Liver (tissue), 3 donors: ENCODE measurements around the gene NMNAT2.

Experiments
- ATF3 ChIP-seq: IDR thresholded peaks from 2 replicates; pipeline ENCODE4 v1.6.1; 2016; ENCODE audit warnings: antibody characterized with exemption
- CTCF ChIP-seq: fragments of 150-350 bp; IDR thresholded peaks from 2 replicates; pipeline ENCODE4 v1.5.1; 2017; ENCODE audit warnings: improper control_type of control experiment, low read depth, low read length; ENCODE audit not compliant: missing input control
- EGR1 ChIP-seq, 2 donors: IDR thresholded peaks; 2 replicates each; pipeline ENCODE4 v1.6.1; 2016 to 2018; ENCODE audit warnings: antibody characterized with exemption in 2 of 2, low read depth in 2 of 2
- GABPA ChIP-seq, 2 donors: IDR thresholded peaks in 1 of 2; conservative IDR thresholded peaks in 1 of 2; 2 replicates each; pipeline ENCODE4 v1.6.1; 2016; ENCODE audit warnings: antibody characterized with exemption in 2 of 2, mild to moderate bottlenecking in 1 of 2, moderate library complexity in 1 of 2
- HNF4A ChIP-seq, 2 donors: conservative IDR thresholded peaks; 2 replicates each; pipeline ENCODE4 v1.6.1; 2016; ENCODE audit warnings: antibody characterized with exemption in 2 of 2, mild to moderate bottlenecking in 2 of 2
- MAX ChIP-seq: IDR thresholded peaks from 2 replicates; pipeline ENCODE4 v1.6.1; 2016; ENCODE audit warnings: antibody characterized with exemption
- RAD21 ChIP-seq, 2 donors: IDR thresholded peaks; 2 replicates each; pipeline ENCODE4 v1.6.1; 2016; ENCODE audit warnings: antibody characterized with exemption in 2 of 2, mild to moderate bottlenecking in 2 of 2
- REST ChIP-seq: IDR thresholded peaks from 2 replicates; pipeline ENCODE4 v1.6.1; 2016; ENCODE audit warnings: antibody characterized with exemption, mild to moderate bottlenecking
- TAF1 ChIP-seq: conservative IDR thresholded peaks from 2 replicates; pipeline ENCODE4 v1.6.1; 2016; ENCODE audit warnings: antibody characterized with exemption, mild to moderate bottlenecking
- YY1 ChIP-seq: IDR thresholded peaks from 2 replicates; pipeline ENCODE4 v1.6.1; 2016; ENCODE audit warnings: antibody characterized with exemption, mild to moderate bottlenecking
- donor health status: healthy.
- donor health status: healthy.

- no peak for TF ChIP-seq REST
- TF ChIP-seq MAX = no peak
- no peak for TF ChIP-seq ATF3
- no peak for TF ChIP-seq CTCF
- TF ChIP-seq TAF1 = no peak
- no peak for TF ChIP-seq YY1
- no peak for TF ChIP-seq HNF4A (conservative IDR thresholded peaks at IDR 0.05)
- no peak for TF ChIP-seq EGR1 (IDR thresholded peaks at IDR 0.05; ENCODE audit: low read depth in 2 of 2)
- TF ChIP-seq GABPA (IDR thresholded peaks at IDR 0.05 in 1 of 2, conservative IDR thresholded peaks at IDR 0.05 in 1 of 2) = no peak
- TF ChIP-seq RAD21 (IDR thresholded peaks at IDR 0.05) = no peak
These were observed 147.5 kb downstream of the NMNAT2 start for GRCh38 chr1:183270541-183271141.
